Fibroblast of the aortic adventitia (primary cell): ENCODE measurements around the gene OLFM4. TPM values are rescaled to one million over a fixed set of nuclear protein-coding genes. Genes with fewer than 3 reads are reported as not detected.

Experiments
- DNase-seq: peaks from one replicate; pipeline ENCODE4 v3.0.0-alpha.2; 2010; ENCODE audit warnings: low read depth
- H3K4me3 ChIP-seq: 2 replicates; pipeline ENCODE4 v1.5.1; 2011; ENCODE audit warnings: low read depth, mild to moderate bottlenecking, control low read depth, low read length, moderate library complexity
- total RNA-seq: library from RNA; depleted of rRNA; stranded (reverse); fragments of >200 nt; gene quantifications from 2 replicates; pipeline ENCODE4 v1.2.3, GENCODE V29; 2012; ENCODE audit warnings: low replicate concordance
- TF ChIP-seq, protein P1 (sequence below): IDR thresholded peaks from 2 replicates; pipeline ENCODE4 v1.5.1; 2011; ENCODE audit warnings: mild to moderate bottlenecking, low read length, control low read depth, inconsistent platforms; ENCODE audit not compliant: insufficient read depth

The OLFM4 gene
- total RNA-seq, 1 donor, result 0.09 TPM

DNA sequence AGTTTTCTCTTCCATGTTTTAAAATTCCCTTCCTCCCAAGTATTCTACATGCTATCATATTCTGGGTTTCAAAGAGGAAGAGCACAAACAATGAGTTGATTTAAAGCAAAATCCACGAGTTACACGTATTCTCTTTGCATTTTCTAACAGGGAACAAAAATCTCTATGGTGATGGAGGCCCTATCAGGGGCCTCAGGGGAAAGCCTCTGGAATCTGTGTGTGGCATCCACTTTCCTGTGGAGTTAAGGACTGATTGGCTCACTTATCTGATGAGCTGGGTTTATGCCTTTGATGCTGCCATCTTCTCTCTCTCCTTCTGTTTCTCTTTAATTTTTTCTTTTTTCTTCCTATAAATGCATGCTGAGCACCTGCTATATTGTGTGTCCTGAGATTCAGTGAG, 14.8 kb downstream of the OLFM4 start:
- DNase-seq, result no peak
- no peak overlapping the region for H3K4me3 ChIP-seq
- TF ChIP-seq, protein P1, sequence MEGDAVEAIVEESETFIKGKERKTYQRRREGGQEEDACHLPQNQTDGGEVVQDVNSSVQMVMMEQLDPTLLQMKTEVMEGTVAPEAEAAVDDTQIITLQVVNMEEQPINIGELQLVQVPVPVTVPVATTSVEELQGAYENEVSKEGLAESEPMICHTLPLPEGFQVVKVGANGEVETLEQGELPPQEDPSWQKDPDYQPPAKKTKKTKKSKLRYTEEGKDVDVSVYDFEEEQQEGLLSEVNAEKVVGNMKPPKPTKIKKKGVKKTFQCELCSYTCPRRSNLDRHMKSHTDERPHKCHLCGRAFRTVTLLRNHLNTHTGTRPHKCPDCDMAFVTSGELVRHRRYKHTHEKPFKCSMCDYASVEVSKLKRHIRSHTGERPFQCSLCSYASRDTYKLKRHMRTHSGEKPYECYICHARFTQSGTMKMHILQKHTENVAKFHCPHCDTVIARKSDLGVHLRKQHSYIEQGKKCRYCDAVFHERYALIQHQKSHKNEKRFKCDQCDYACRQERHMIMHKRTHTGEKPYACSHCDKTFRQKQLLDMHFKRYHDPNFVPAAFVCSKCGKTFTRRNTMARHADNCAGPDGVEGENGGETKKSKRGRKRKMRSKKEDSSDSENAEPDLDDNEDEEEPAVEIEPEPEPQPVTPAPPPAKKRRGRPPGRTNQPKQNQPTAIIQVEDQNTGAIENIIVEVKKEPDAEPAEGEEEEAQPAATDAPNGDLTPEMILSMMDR, result no peak

DNA sequence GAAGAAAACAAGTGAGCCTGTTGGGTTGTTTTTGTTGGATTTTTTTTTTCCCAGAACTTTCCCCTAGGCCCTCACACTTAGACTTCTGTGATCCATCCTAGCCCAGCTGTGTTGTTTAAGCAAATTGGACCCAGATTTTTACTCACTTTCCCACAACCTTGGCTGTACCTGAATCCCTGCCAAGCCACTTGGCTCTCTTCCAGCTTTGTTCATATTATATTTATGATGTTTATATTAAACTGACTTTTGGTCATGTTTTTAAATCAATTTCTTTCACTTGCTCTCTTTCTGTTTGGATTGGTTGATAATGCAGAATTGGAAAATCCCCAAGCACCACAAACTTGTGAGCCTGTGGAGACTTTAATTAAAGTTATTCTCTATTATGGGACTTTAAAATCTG, 16.6 kb downstream of the OLFM4 start:
- no peak for DNase-seq
- TF ChIP-seq, protein P1, result no peak
- H3K4me3 ChIP-seq, result no peak overlapping the region

DNA sequence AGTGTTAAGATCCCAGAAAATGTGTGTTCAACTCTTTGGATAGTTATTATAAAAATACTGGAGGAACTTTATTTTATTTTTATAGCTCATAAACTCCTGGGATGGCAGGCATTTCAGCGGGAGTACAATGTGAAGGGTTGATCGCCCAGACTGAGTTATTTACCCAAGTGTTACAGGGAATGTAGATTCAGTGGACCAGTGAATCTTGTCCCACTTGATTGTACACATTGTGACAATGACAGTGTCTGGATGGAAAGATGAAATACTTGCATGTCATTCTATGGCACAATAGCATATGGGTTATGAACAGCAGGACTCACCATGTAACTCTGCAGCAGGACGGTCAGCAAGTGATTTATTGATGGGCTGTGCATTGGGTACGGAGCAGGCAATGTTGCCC, 20.3 kb downstream of the OLFM4 start:
- no peak for DNase-seq
- H3K4me3 ChIP-seq, result no peak overlapping the region

DNA sequence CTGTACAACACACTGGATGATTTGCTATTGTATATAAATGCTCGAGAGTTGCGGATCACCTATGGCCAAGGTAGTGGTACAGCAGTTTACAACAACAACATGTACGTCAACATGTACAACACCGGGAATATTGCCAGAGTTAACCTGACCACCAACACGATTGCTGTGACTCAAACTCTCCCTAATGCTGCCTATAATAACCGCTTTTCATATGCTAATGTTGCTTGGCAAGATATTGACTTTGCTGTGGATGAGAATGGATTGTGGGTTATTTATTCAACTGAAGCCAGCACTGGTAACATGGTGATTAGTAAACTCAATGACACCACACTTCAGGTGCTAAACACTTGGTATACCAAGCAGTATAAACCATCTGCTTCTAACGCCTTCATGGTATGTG, 21.5 kb downstream of the OLFM4 start:
- H3K4me3 ChIP-seq, result no peak overlapping the region

More for the DNA sequence above, 20.3 kb downstream of the OLFM4 start:
- TF ChIP-seq, protein P1, result no peak

DNA sequence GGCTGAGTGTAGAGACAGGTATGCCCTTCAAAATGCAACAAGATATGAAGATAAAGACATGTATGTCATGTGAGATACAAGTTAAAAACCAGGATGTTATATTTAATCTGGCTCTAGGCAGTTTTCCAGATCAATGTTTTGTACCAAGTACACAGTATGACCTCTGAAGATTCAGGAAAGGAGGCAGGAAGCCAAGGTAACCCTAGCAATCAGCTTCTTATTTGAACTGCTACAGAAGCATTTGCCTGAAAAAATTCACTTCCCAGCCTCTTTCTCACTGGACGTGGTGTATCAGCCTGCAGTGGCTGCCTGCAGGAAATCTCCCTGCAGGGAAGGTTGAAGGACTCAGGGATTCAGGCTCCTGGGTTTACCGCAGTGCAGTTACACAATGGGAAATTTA, 24.1 kb downstream of the OLFM4 start:
- no peak for DNase-seq
- TF ChIP-seq, protein P1, result no peak
- H3K4me3 ChIP-seq, result no peak overlapping the region

More for the DNA sequence above, 21.5 kb downstream of the OLFM4 start:
- DNase-seq, result no peak
- TF ChIP-seq, protein P1, result no peak

DNA sequence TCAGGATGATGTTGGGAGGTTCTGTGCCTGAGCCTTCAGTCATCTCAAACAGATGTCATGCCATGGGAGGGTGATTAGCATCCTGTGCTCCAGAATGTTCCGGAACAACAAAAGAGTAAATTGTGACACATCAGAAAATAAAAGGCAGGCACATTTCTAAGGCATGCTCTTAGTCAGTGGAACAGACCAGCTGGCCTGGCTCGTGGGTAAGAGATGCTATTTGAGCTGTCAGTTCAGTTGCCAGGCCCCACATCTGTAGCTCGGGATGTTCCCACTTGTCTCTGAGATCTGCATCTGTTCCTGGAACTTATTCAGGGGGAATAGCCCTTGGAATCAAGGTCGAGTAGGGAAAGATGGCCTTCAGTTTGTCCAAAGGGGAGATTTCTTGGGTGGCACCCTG, 26.0 kb downstream of the OLFM4 start:
- no peak overlapping the region for H3K4me3 ChIP-seq
- TF ChIP-seq, protein P1, result no peak
- no peak for DNase-seq

DNA sequence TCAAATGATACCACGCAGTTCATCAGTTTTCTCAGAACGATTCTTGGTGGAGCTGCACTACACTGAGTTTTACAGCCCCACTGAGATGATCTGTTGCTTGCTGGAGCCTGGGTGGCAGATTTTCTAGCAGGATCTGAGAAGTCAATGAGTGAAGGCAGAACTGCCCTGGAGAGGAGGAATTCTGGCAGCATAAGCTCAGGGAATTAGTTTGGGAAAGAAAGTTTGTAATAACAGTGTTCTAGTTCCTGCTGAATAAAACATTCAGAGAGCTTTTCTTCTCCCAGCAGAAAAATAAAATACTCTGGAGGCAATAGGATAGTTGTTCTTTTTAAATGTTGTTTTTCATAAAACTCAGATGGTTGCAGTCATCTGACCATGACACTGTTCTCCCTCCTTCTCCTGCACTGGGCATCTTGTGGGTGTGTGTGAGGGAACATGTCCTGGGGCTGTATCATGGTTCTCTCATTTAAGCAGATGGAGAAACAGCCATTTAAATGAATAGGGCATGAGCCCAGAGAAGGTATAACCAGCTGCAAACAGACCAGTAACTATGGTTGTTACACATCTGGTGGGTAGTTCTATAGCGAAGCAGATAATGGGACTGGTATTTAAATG, 29.6 kb downstream of the OLFM4 start:
- TF ChIP-seq, protein P1, result no peak
- no peak overlapping the region for H3K4me3 ChIP-seq
- no peak for DNase-seq
